ENCODE data around the gene CLIP4. TPM values are rescaled to one million over a fixed set of nuclear protein-coding genes. Genes with fewer than 3 reads are reported as not detected.

CLIP4 gene
- total RNA-seq, 1 donor from 2014 or later: 5.8 TPM

GRCh38 chr2:29154610-29155009 is 39.4 kb downstream of the CLIP4 start:
- no peak for DNase-seq
- Mint-ChIP-seq H3K27ac (no peak overlapping the region), H3K4me3 (no peak overlapping the region), H3K36me3 (ENCODE audit: low read depth) (peaks cover 21% of the 10 kb centered on the region), H3K4me1 (no peaks in the 10 kb centered on the region), H3K9me3 (no peaks in the 10 kb centered on the region), H3K27me3 (no peaks in the 10 kb centered on the region)
- no peak for ATAC-seq (ENCODE audit: low read depth)
- intact Hi-C loops (cut with micrococcal nuclease): no loop called here
- ChIA-PET POLR2A (no interaction called here), CTCF (no interaction called here)
- no peak for TF ChIP-seq CTCF (IDR thresholded peaks at IDR 0.05)

- CTCF ChIA-PET: no interaction called here
- H3K36me3 Mint-ChIP-seq (ENCODE audit: low read depth): peaks cover 21% of the 10 kb centered on the region
- no peak for DNase-seq
Observed at GRCh38 chr2:29155578-29155977, 40.4 kb downstream of the CLIP4 start.

GRCh38 chr2:29157131-29157530 is 41.9 kb downstream of the CLIP4 start:
- DNase-seq: no peak
- Mint-ChIP-seq H3K4me1 (no peaks in the 10 kb centered on the region), H3K27me3 (no peaks in the 10 kb centered on the region), H3K27ac (no peak overlapping the region), H3K4me3 (no peak overlapping the region), H3K9me3 (no peaks in the 10 kb centered on the region), H3K36me3 (ENCODE audit: low read depth) (peaks cover 21% of the 10 kb centered on the region)
- no peak for ATAC-seq (ENCODE audit: low read depth)
- POLR2A ChIA-PET: no interaction called here
- CTCF ChIA-PET: no interaction called here
- TF ChIP-seq CTCF (IDR thresholded peaks at IDR 0.05): no peak
- intact Hi-C loops (cut with micrococcal nuclease): no loop called here

More at GRCh38 chr2:29155578-29155977, 40.4 kb downstream of the CLIP4 start:
- Mint-ChIP-seq H3K9me3 (no peaks in the 10 kb centered on the region), H3K27me3 (no peaks in the 10 kb centered on the region), H3K4me1 (no peaks in the 10 kb centered on the region), H3K27ac (no peak overlapping the region), H3K4me3 (no peak overlapping the region)
- TF ChIP-seq CTCF (IDR thresholded peaks at IDR 0.05): no peak
- POLR2A ChIA-PET: no interaction called here
- intact Hi-C loops (cut with micrococcal nuclease): no loop called here
- no peak for ATAC-seq (ENCODE audit: low read depth)

GRCh38 chr2:29159125-29159524 is 43.9 kb downstream of the CLIP4 start:
- ChIA-PET POLR2A (no interaction called here), CTCF (no interaction called here)
- Mint-ChIP-seq H3K36me3 (ENCODE audit: low read depth) (peaks cover 14% of the 10 kb centered on the region), H3K4me1 (peaks cover 2% of the 10 kb centered on the region), H3K9me3 (no peaks in the 10 kb centered on the region), H3K27me3 (no peaks in the 10 kb centered on the region), H3K4me3 (no peak overlapping the region), H3K27ac (no peak overlapping the region)
- intact Hi-C loops (cut with micrococcal nuclease): no loop called here
- ATAC-seq (ENCODE audit: low read depth) (no peak), DNase-seq (no peak)
- TF ChIP-seq CTCF (IDR thresholded peaks at IDR 0.05): no peak

GRCh38 chr2:29160184-29160583 is 45.0 kb downstream of the CLIP4 start:
- Mint-ChIP-seq H3K27me3 (no peaks in the 10 kb centered on the region), H3K4me1 (peaks cover 3% of the 10 kb centered on the region), H3K4me3 (no peak overlapping the region), H3K36me3 (ENCODE audit: low read depth) (peaks cover 9% of the 10 kb centered on the region), H3K9me3 (no peaks in the 10 kb centered on the region), H3K27ac (no peak overlapping the region)
- intact Hi-C loops (cut with micrococcal nuclease): no loop called here
- ChIA-PET POLR2A (no interaction called here), CTCF (no interaction called here)
- ATAC-seq (ENCODE audit: low read depth) (no peak), DNase-seq (no peak)
- no peak for TF ChIP-seq CTCF (IDR thresholded peaks at IDR 0.05)
